Small intestine (tissue), 7 donors: ENCODE measurements around the gene TIMM21. TPM values are rescaled to one million over a fixed set of nuclear protein-coding genes. Genes with fewer than 3 reads are reported as not detected.

Experiments
- DNase-seq, 2 donors: peaks; one replicate each; pipeline versions ENCODE4 v3.0.0 to v3.0.0-alpha.2; 2013
- FAIRE-seq: peaks from 2 replicates; lab custom pipeline; 2012; peaks lifted over from hg19 to GRCh38; lab: Jason Lieb, UNC
- H3K27ac ChIP-seq, 3 donors: one replicate each; pipeline ENCODE4 v1.5.1; 2013; ENCODE audit warnings: low read length in 2 of 3, mild to moderate bottlenecking in 2 of 3, control low read depth in 1 of 3, inconsistent platforms in 1 of 3, low read depth in 1 of 3, moderate library complexity in 1 of 3
- H3K27me3 ChIP-seq, 3 donors: one replicate each; pipeline ENCODE4 v1.6.1; 2013; ENCODE audit warnings: low read length in 3 of 3, inconsistent platforms in 1 of 3; ENCODE audit not compliant: control insufficient read depth in 3 of 3, insufficient read depth in 3 of 3
- H3K36me3 ChIP-seq, 3 donors: one replicate each; pipeline ENCODE4 v1.6.1; 2013; ENCODE audit warnings: low read length in 3 of 3, inconsistent platforms in 1 of 3, low read depth in 1 of 3, mild to moderate bottlenecking in 1 of 3, moderate library complexity in 1 of 3; ENCODE audit not compliant: control insufficient read depth in 3 of 3, insufficient read depth in 2 of 3
- H3K4me1 ChIP-seq, 3 donors: one replicate each; pipeline ENCODE4 v1.6.1; 2013; ENCODE audit warnings: low read length in 2 of 3, inconsistent platforms in 1 of 3, low read depth in 1 of 3, mild to moderate bottlenecking in 1 of 3, moderate library complexity in 1 of 3; ENCODE audit not compliant: control insufficient read depth in 3 of 3, insufficient read depth in 2 of 3
- H3K4me3 ChIP-seq, 3 donors: one replicate each; pipeline ENCODE4 v1.5.1; 2013; ENCODE audit warnings: low read length in 3 of 3, control low read depth in 1 of 3, inconsistent platforms in 1 of 3, low read depth in 1 of 3, mild to moderate bottlenecking in 1 of 3, moderate library complexity in 1 of 3
- H3K9me3 ChIP-seq, 2 donors: one replicate each; pipeline ENCODE4 v1.6.1; 2013; ENCODE audit warnings: low read depth in 1 of 2, low read length in 1 of 2; ENCODE audit not compliant: control insufficient read depth in 2 of 2, insufficient read depth in 1 of 2
- WGBS, 3 donors: extraction: QIAGEN DNeasy Blood & Tissue Kit; methylation state at CpG; one replicate each; pipeline ENCODE4 v1.1.7; 2013; 5-methylcytosine and 5-hydroxymethylcytosine counted together
- polyA plus RNA-seq, 4 donors: library from polyadenylated mRNA; stranded (reverse) in 3 of 4; unstranded in 1 of 4; fragments of 200-250 nt in 3 of 4; fragments of 120-200 nt in 1 of 4; gene quantifications; one replicate each; pipeline versions ENCODE4 v1.2.1 to v1.2.3, GENCODE V29; 2013
- donor health status: healthy with polysubstance abuse.
- donor health status: control.
- donor health status: control.
- donor health status: Bipolar disorder and iron deficiency.
- donor health status: healthy.

Gene TIMM21
- polyA plus RNA-seq, 4 donors = 9.2 to 31.2 (median 21.8) TPM

GRCh38 chr18:74152270-74152669, 3.9 kb downstream of the TIMM21 start:
- H3K36me3 ChIP-seq = peaks cover 3 to 33% (median 4%) of the 10 kb centered on the region in 3 donors
- no peak for FAIRE-seq
- H3K4me3 ChIP-seq = no peak overlapping the region
- DNase-seq = no peak
- no peak overlapping the region for H3K27ac ChIP-seq
- no peaks in the 10 kb centered on the region for H3K9me3 ChIP-seq
- no peaks in the 10 kb centered on the region for H3K27me3 ChIP-seq
- 83 to 88% (median 85%) methylated on average over 6 of the region's 6 CpGs for WGBS, 3 donors
- peaks cover 5 to 9% (median 5%) of the 10 kb centered on the region in 3 donors for H3K4me1 ChIP-seq

- 88 to 97% (median 93%) methylated on average over 2 of the region's 2 CpGs for WGBS, 3 donors
- Histone ChIP-seq H3K4me1 (peaks cover 4 to 9% (median 5%) of the 10 kb centered on the region in 3 donors), H3K9me3 (no peaks in the 10 kb centered on the region), H3K27ac (no peak overlapping the region), H3K27me3 (no peaks in the 10 kb centered on the region), H3K4me3 (no peak overlapping the region), H3K36me3 (peaks cover 4 to 38% (median 4%) of the 10 kb centered on the region in 3 donors)
- no peak for DNase-seq
- FAIRE-seq = no peak
These were observed 4.5 kb downstream of the TIMM21 start for GRCh38 chr18:74152857-74153256.

- Histone ChIP-seq H3K4me3 (no peak overlapping the region), H3K36me3 (peaks cover 4 to 43% (median 6%) of the 10 kb centered on the region in 3 donors), H3K27me3 (no peaks in the 10 kb centered on the region), H3K9me3 (no peaks in the 10 kb centered on the region), H3K4me1 (peaks cover 4 to 9% (median 5%) of the 10 kb centered on the region in 3 donors), H3K27ac (no peak overlapping the region)
- FAIRE-seq (no peak), DNase-seq (no peak)
- WGBS, 3 donors = 83 to 92% (median 90%) methylated on average over 4 of the region's 4 CpGs
These were observed 5.1 kb downstream of the TIMM21 start for GRCh38 chr18:74153377-74153776.

GRCh38 chr18:74153793-74154192, 5.5 kb downstream of the TIMM21 start:
- 94 to 97% (median 95%) methylated on average over 4 of the region's 4 CpGs for WGBS, 3 donors
- H3K36me3 ChIP-seq = peaks cover 4 to 43% (median 6%) of the 10 kb centered on the region in 3 donors
- DNase-seq = no peak
- no peak overlapping the region for H3K27ac ChIP-seq
- H3K9me3 ChIP-seq = no peaks in the 10 kb centered on the region
- no peak for FAIRE-seq
- H3K4me3 ChIP-seq = no peak overlapping the region
- H3K4me1 ChIP-seq = peaks cover 4 to 9% (median 5%) of the 10 kb centered on the region in 3 donors
- H3K27me3 ChIP-seq = no peaks in the 10 kb centered on the region

GRCh38 chr18:74154716-74155115, 6.4 kb downstream of the TIMM21 start:
- no peaks in the 10 kb centered on the region for H3K9me3 ChIP-seq
- 88 to 91% (median 90%) methylated on average over 4 of the region's 4 CpGs for WGBS, 3 donors
- peaks cover 3 to 6% (median 4%) of the 10 kb centered on the region in 3 donors for H3K4me1 ChIP-seq
- H3K27me3 ChIP-seq = no peaks in the 10 kb centered on the region
- peak overlapping the region in 1 of 3 donors; percentile 30 for H3K27ac ChIP-seq
- H3K4me3 ChIP-seq = no peak overlapping the region
- DNase-seq (no peak), FAIRE-seq (no peak)
- peaks cover 5 to 47% (median 6%) of the 10 kb centered on the region in 3 donors for H3K36me3 ChIP-seq

GRCh38 chr18:74155276-74155675, 7.0 kb downstream of the TIMM21 start:
- H3K27ac ChIP-seq = no peak overlapping the region
- peaks cover 0 to 4% (median 2%) of the 10 kb centered on the region in 3 donors for H3K4me1 ChIP-seq
- H3K27me3 ChIP-seq = no peaks in the 10 kb centered on the region
- H3K36me3 ChIP-seq = peaks cover 6 to 52% (median 6%) of the 10 kb centered on the region in 3 donors
- WGBS, 3 donors = 88 to 90% (median 89%) methylated on average over 4 of the region's 4 CpGs
- H3K9me3 ChIP-seq = no peaks in the 10 kb centered on the region
- DNase-seq (no peak), FAIRE-seq (no peak)
- H3K4me3 ChIP-seq = no peak overlapping the region

- no peak for DNase-seq
- H3K27ac ChIP-seq = no peak overlapping the region
- no peak overlapping the region for H3K4me3 ChIP-seq
- H3K9me3 ChIP-seq = no peaks in the 10 kb centered on the region
- no peaks in the 10 kb centered on the region for H3K4me1 ChIP-seq
- no peaks in the 10 kb centered on the region for H3K27me3 ChIP-seq
- 74 to 86% (median 81%) methylated on average over 11 of the region's 11 CpGs for WGBS, 3 donors
- H3K36me3 ChIP-seq = peaks cover 5 to 21% (median 8%) of the 10 kb centered on the region in 3 donors
- no peak for FAIRE-seq
These were observed 14.8 kb downstream of the TIMM21 start for GRCh38 chr18:74163019-74163660.

GRCh38 chr18:74166386-74166785, 18.1 kb downstream of the TIMM21 start:
- no peak overlapping the region for H3K27ac ChIP-seq
- peaks cover 3 to 5% (median 3%) of the 10 kb centered on the region in 3 donors for H3K36me3 ChIP-seq
- WGBS, 3 donors = 16 to 45% (median 26%) methylated on average over 7 of the region's 7 CpGs
- H3K27me3 ChIP-seq = no peaks in the 10 kb centered on the region
- no peaks in the 10 kb centered on the region for H3K4me1 ChIP-seq
- no peak overlapping the region for H3K4me3 ChIP-seq
- DNase-seq (peak; percentile 6 to 27), FAIRE-seq (no peak)
- H3K9me3 ChIP-seq = no peaks in the 10 kb centered on the region
